ENCODE measurements around the gene SAFB2. TPM values are rescaled to one million over a fixed set of nuclear protein-coding genes. Genes with fewer than 3 reads are reported as not detected.

SAFB2 gene
- total RNA-seq, 1 donor from 2014 or later = 91.9 TPM

GRCh38 chr19:5593343-5594255 lies 29.0 kb downstream of the SAFB2 start:
- no peak overlapping the region for H3K4me3 Mint-ChIP-seq (ENCODE audit: unreplicated experiment)
- no peak for TF ChIP-seq CTCF (IDR thresholded peaks at IDR 0.05)
- H3K27ac Mint-ChIP-seq (ENCODE audit: unreplicated experiment) = no peak overlapping the region
- DNase-seq (ENCODE audit: extremely low spot score, unreplicated experiment) = no peak
- H3K27me3 Mint-ChIP-seq (ENCODE audit: unreplicated experiment) = no peaks in the 10 kb centered on the region
- no peaks in the 10 kb centered on the region for H3K9me3 Mint-ChIP-seq (ENCODE audit: unreplicated experiment)
- no peaks in the 10 kb centered on the region for H3K4me1 Mint-ChIP-seq (ENCODE audit: unreplicated experiment)
- peaks cover 55% of the 10 kb centered on the region for H3K36me3 Mint-ChIP-seq (ENCODE audit: unreplicated experiment)

DNA sequence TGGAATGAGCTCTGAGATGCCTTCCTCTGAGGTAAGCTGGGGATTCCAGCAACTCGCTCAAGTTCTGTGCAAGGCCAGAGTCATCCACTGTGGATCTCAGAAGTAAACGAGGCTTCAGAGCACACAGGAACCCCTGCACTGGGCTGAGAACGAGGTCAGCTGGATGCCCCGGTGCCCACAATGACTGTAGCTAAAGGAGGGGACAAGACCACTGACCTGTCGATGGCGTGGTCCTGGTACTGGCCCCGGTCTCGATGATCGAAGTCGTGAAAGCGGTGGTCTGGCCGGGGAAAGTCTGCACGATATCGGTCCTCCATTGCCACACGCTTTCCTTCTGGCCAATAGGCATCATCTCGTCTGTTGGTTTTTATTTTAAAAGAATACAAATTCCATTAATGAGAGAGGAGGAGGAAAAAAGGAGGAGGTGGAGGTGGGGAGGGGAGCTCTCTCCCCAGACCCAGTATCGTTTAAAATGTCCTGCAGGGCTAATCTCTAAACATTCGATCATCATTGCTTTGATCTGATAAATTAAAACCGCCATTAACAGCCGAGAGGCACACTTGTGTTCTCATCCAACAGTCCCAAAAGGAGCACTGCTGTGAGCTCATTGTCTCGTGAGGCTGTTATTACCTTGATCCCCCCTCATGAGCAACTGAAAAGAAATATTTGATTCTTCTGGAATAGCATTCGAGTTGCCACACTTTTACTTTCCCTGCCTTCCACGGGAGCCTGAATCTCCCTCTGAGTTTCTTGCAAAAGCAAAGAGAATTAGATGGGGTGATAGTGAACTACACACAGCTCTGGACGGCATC lies 29.8 kb downstream of the SAFB2 start:
- H3K27ac Mint-ChIP-seq (ENCODE audit: unreplicated experiment) = no peak overlapping the region
- DNase-seq (ENCODE audit: extremely low spot score, unreplicated experiment) = no peak
- H3K4me1 Mint-ChIP-seq (ENCODE audit: unreplicated experiment) = no peaks in the 10 kb centered on the region
- TF ChIP-seq CTCF (IDR thresholded peaks at IDR 0.05) = no peak
- H3K36me3 Mint-ChIP-seq (ENCODE audit: unreplicated experiment) = peaks cover 56% of the 10 kb centered on the region
- H3K4me3 Mint-ChIP-seq (ENCODE audit: unreplicated experiment) = no peak overlapping the region
- H3K27me3 Mint-ChIP-seq (ENCODE audit: unreplicated experiment) = no peaks in the 10 kb centered on the region
- H3K9me3 Mint-ChIP-seq (ENCODE audit: unreplicated experiment) = no peaks in the 10 kb centered on the region

GRCh38 chr19:5591476-5591875 lies 31.1 kb downstream of the SAFB2 start:
- H3K9me3 Mint-ChIP-seq (ENCODE audit: unreplicated experiment) = no peaks in the 10 kb centered on the region
- no peaks in the 10 kb centered on the region for H3K27me3 Mint-ChIP-seq (ENCODE audit: unreplicated experiment)
- H3K4me1 Mint-ChIP-seq (ENCODE audit: unreplicated experiment) = peaks cover 4% of the 10 kb centered on the region
- DNase-seq (ENCODE audit: extremely low spot score, unreplicated experiment) = no peak
- peaks cover 53% of the 10 kb centered on the region for H3K36me3 Mint-ChIP-seq (ENCODE audit: unreplicated experiment)
- TF ChIP-seq CTCF (IDR thresholded peaks at IDR 0.05) = no peak
- no peak overlapping the region for H3K27ac Mint-ChIP-seq (ENCODE audit: unreplicated experiment)
- no peak overlapping the region for H3K4me3 Mint-ChIP-seq (ENCODE audit: unreplicated experiment)

DNA sequence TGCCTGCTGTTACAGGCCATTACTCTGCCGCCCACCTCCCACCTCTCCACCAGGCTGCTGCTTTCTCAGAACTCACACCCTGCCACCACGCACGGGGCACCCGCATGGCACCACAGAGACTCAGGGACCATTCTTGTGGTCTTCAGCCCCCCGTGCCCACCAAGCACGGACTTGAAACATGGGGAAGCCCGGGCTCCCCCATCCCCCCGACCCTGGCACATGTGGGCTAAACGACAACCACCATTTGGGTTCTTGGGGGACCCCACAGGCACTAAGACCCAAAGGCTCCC lies 31.8 kb downstream of the SAFB2 start:
- no peaks in the 10 kb centered on the region for H3K9me3 Mint-ChIP-seq (ENCODE audit: unreplicated experiment)
- H3K4me3 Mint-ChIP-seq (ENCODE audit: unreplicated experiment) = no peak overlapping the region
- H3K27me3 Mint-ChIP-seq (ENCODE audit: unreplicated experiment) = no peaks in the 10 kb centered on the region
- no peak for TF ChIP-seq CTCF (IDR thresholded peaks at IDR 0.05)
- no peak for DNase-seq (ENCODE audit: extremely low spot score, unreplicated experiment)
- H3K27ac Mint-ChIP-seq (ENCODE audit: unreplicated experiment) = no peak overlapping the region
- H3K36me3 Mint-ChIP-seq (ENCODE audit: unreplicated experiment) = peaks cover 52% of the 10 kb centered on the region
- H3K4me1 Mint-ChIP-seq (ENCODE audit: unreplicated experiment) = peaks cover 8% of the 10 kb centered on the region
